Measurements from ENCODE around the gene KRTAP2-3.

DNA sequence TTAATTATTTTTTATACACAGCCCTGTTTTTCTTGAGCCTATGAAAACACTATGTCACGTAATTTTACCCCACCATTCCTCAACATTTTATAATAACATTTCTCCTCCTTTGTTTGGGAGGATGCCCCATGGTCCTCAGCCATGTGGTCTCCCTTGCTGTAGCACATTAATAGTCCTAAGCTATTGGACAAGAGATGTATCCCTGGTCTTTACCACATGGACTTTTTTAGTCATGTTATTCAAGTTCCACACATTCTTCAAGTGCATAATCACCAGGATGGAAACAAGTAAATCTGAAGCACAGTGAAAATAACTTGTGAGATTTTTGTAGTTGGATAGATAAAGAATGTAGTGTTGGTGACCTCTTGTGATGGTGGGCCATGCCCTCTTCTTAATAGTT, 2.0 kb upstream of the KRTAP2-3 start:
- no peak for TF ChIP-seq EZH2phosphoT487 (IDR thresholded peaks at IDR 0.05; ENCODE audit: low read depth)
- TF ChIP-seq, protein P1, sequence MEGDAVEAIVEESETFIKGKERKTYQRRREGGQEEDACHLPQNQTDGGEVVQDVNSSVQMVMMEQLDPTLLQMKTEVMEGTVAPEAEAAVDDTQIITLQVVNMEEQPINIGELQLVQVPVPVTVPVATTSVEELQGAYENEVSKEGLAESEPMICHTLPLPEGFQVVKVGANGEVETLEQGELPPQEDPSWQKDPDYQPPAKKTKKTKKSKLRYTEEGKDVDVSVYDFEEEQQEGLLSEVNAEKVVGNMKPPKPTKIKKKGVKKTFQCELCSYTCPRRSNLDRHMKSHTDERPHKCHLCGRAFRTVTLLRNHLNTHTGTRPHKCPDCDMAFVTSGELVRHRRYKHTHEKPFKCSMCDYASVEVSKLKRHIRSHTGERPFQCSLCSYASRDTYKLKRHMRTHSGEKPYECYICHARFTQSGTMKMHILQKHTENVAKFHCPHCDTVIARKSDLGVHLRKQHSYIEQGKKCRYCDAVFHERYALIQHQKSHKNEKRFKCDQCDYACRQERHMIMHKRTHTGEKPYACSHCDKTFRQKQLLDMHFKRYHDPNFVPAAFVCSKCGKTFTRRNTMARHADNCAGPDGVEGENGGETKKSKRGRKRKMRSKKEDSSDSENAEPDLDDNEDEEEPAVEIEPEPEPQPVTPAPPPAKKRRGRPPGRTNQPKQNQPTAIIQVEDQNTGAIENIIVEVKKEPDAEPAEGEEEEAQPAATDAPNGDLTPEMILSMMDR (IDR thresholded peaks at IDR 0.05; ENCODE audit: low read depth, low read length) = no peak

Data from OCI-LY3 (cell line).